Medulla oblongata (tissue), 1 donor: Measurements from ENCODE around the gene PDE4A.
"Not testable (repeated sequence)": the region's sequence is repeated elsewhere in the genome, so short reads cannot be mapped to it uniquely, and the experiment has no call there.

Source experiments
- DNase-seq: peaks from one replicate; pipeline ENCODE4 v3.0.0-alpha.2; 2015; ENCODE audit errors: extremely low spot score

PDE4A gene

GRCh38 chr19:10424011-10424637 is 3.8 kb downstream of the PDE4A start:
- peak; percentile 68 for DNase-seq

DNA sequence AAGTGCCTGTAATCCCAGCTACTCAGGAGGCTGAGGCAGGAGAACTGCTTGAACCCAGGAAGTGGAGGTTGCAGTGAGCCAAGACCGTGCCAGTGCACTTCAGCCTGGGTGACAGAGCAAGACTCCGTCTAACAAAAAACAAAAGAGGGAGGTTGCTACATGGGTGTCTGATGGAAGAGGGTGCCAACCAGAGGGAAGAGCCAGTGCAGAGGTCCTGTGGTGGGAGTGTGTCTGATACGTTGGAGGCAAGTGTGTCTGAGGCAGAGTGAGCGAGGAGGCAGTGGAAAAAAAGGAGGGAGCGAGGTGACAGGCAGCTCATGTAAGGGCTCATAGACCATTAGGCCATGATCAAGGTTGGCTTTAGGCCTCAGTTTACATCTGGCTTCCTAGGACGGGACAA is 6.8 kb downstream of the PDE4A start:
- no peak for DNase-seq

DNA sequence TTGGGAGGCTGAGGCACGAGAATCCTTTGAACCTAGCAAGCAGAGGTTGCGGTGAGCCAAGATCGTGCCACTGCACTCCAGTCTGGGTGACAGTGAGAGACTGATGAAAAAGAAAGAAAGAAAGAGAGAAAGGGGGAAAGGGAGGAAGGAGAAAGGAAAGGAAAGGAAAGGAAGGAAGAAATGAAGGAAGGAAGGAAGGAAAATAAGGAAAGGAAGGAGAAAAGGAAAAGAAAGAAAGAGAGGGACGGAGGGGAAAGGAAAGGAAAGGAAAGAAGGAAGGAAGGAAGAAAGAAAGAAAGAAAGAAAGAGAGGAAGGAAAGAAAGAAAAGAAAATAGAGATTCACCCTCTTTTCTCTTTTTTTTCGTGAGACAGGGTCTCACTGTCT is 8.7 kb downstream of the PDE4A start:
- DNase-seq: no peak

DNA sequence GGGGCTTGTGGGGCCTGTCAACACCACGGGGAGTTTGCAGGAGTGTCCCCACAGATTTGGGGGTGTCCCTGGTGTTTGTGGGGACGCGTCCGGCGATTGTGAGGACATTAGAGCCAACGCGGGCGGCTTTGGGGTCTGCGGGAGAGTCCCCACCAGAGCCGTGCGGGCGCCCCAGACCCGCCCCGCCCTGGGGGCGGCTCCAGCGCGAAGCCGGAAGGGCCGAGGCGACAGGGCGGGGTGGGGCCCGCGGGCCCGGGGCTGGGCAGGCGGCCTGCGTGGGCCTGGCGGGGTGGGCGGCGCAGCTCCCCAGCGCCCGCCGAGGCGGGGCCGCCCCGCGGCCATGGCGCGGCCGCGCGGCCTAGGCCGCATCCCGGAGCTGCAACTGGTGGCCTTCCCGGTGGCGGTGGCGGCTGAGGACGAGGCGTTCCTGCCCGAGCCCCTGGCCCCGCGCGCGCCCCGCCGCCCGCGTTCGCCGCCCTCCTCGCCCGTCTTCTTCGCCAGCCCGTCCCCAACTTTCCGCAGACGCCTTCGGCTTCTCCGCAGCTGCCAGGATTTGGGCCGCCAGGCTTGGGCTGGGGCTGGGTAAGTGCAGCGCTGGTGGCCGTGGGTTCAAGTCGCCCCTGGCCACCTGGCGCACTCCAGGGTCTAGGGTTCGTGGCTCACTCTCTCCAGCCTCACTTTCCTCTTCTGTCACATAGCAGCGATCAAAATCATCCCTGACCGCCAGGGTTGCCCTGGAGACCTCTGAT is 10.3 kb downstream of the PDE4A start:
- no peak for DNase-seq

- no peak for DNase-seq
These were observed 11.1 kb downstream of the PDE4A start for GRCh38 chr19:10431254-10431942.

DNA sequence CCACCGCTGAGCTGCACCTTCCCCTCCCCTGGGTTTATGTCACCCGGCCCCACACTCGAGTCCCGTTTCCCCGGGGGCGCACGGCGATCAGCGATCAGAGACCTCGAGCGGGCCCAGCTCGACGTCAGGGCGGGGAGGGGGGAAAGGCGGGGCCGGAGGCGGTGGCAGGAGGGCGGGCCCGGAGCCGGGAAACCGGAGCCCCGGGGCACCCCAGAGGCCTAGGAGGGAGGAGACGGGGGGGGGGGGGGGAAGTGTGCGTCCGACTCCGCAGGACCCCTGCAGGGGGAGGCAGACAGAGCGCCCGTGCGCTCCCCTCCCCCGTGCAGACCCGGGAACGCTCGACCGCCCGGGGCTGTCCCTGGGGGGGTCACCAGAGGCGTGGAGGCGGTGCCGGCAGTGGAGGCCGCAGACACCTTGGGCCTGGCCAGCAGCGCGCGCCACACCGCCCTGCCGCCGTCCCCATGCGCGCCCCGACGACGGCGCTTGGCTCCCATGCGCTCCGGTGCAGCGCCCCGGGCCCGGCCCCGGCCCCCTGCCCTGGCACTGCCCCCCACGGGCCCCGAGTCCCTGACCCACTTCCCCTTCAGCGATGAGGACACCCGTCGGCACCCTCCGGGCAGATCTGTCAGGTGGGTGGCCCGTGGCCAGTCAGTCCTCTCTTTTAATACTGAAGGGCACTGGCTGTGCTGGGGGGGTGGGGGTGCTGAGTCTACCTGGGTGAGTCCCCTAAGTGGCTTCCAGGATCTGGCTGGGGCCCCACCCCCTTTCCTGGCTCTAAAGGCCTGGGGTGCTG is 11.8 kb downstream of the PDE4A start:
- DNase-seq: no peak

DNA sequence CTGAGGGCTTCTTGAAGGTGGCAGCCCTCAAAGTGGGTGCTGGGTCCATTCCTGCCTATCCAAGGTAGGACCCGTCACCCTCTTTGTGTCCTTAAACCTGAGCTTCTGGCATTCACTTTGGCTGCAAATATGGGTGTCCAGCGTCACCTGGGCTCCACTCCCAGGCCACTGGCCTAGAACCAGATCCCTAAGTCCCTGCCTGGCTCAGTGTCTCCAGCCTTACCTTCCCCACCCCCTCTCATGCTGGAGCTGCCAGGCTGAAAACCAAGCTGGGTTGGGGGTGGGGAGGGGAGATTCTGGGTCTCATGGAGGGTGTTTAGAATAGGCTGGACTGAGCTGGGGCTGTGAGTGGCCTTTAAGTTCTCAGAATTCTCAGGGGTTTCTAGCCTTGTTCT is 12.4 kb downstream of the PDE4A start:
- DNase-seq: no peak

DNA sequence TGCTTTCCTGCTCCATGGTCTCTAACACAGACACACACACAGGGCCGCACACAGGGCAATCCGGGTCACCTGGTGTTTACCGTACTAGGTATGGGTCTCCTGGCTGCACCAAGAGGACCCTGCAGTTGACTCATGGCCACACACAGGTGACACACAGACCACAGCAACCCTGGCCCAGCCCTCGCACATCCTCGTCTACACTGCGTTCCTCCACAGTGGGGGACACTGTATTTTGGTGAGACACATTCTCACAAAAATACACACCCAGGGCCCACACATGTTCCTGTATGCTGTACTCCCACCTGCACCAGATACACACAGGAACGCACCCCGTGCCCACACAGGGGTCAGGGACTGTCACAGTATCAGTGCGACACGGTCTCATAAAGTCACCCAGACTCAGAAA is 12.8 kb downstream of the PDE4A start:
- no peak for DNase-seq

- DNase-seq: no peak
These were observed 19.2 kb downstream of the PDE4A start for GRCh38 chr19:10439588-10439987.

- DNase-seq: no peak
These were observed 22.4 kb downstream of the PDE4A start for GRCh38 chr19:10442698-10443097.

DNA sequence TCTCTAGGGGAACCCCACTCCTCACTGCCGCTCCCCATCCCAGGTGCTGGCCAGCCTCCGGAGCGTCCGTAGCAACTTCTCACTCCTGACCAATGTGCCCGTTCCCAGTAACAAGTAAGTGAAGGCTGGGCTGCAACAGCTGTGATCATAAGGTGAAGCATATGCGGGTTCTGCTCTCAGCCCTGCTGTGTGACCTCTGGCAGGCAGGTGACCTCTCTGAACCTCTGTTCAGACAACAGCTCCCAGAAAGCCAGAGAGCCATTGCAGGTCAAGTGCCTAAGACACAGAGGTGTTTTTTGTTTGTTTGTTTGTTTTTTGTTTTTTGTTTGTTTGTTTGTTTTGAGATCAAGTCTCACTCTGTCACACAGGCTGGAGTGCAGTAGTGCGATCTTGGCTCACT is 28.7 kb downstream of the PDE4A start:
- no peak for DNase-seq

GRCh38 chr19:10450191-10450852 is 30.0 kb downstream of the PDE4A start:
- no peak for DNase-seq

DNA sequence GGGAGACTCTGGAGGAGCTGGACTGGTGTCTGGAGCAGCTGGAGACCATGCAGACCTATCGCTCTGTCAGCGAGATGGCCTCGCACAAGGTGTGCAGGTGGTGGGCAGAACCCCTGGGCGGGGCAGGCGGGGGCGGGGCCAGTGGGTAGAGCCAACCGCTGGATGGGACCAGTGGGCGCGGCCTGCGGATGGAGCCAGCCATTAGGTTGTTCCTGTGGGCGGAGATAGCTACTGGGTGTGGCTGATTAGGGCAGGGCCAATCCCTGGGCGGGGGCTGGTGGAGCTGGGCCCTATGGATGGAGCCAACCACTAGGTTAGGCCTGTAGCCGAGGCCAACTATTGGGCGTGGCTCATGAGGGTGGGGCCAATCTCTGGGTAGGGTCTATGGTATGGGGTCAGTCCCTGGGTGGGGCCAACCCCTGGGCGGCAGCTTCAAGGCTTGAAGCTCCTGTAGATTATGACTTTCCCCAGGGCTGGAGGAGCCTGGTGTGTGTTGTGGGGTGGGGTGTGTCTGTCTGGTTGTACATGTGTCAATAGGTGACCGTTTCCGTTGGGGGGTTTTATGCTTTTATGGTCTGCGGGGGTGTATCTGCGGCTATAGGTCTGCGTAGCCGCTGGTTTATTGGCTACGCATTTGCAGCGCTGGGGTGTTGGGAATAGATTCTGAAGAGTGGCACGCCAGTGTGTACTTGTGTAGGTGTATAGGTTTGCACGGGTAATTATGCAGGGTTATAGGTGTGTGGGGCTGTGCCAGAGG is 30.7 kb downstream of the PDE4A start:
- no peak for DNase-seq

DNA sequence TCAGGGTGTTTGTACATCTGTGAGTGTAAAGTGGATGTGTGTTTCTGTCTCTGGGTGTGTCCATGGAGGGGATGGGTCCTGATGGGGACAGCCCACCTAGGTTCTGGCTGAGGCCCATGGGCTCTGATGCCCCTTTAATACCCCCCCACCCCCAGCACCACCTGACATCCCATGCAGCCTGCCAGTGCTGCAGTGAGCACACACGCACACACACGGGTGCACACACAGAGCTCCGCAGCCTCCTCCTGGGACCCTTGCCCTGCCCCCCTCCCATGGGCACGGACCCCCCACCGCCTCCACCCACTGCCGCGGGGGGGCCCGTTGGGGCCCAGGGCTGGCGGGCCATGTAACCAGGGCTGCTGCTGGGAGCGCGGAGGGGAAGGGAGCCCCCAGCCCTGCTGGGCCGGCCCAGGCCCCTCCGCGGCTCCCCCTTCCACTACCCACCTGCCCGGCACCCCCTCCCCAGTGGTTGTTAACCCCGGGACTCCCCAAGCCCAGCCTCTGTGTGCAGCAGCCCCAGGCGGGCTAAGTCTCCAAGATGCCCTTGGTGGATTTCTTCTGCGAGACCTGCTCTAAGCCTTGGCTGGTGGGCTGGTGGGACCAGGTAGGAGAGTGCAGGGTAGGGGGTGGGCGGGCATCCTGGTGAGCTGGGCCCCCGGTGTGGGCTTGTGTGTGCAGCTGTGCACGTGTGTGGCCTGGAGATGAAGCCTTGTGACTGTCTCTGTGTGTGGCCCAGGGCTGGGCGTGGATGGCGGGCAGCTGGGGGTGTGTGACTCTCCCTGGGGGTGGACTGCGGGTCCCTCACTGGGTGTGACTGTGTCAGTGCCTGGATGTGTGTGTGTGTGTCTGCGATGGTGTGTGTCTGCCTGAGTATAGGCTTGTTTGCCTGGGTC is 32.6 kb downstream of the PDE4A start:
- DNase-seq: no peak

- DNase-seq: no peak
These were observed 33.5 kb downstream of the PDE4A start for GRCh38 chr19:10453852-10454251.

DNA sequence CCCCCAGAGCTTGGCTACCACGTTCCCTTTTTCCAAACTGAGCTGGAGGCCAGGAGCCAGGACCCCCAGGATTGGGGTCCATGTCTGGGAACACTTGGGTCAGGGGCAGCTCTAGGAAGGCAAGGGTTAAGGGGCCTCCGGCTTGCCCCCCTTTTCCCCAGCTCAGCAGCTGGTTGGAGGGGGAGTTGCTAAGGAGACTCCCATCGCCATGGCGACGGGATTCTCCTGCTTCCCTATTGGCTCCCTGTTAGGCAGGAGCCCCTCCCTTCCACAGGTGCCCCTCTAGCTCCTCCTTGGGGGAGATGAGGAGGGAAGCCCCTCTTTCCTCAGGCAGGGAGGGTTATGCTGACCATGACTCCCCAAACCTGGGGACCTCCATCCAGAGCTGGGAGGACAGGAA is 33.9 kb downstream of the PDE4A start:
- peak; percentile 27 for DNase-seq

- DNase-seq: not testable (repeated sequence)
These were observed 38.4 kb downstream of the PDE4A start for GRCh38 chr19:10458733-10459132.

DNA sequence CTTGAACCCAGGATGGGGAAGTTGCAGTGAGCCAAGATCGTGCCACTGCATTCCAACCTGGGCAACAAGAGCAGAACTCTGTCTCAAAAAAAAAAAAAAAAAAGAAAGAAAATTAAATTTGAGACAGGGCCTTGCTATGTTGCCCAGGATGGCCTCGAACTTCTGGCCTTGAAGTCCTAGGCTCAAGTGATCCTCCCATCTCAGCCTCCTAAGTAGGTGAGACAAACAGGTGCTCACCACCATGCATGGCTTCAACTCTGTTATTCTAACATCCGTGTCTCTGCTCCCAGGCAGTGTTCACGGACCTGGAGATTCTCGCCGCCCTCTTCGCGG is 40.3 kb downstream of the PDE4A start:
- no peak for DNase-seq

- peak; percentile 83 for DNase-seq
These were observed 41.0 kb downstream of the PDE4A start for GRCh38 chr19:10461047-10461949.
